T-cell (primary cell): ENCODE results near the gene MROH2B. TPM values are rescaled to one million over a fixed set of nuclear protein-coding genes. Genes with fewer than 3 reads are reported as not detected.

Experiments
- ATAC-seq, 4 experiments: fragments of 200-7000 bp in 3 of 4; fragments of 150-1000 bp in 1 of 4; cut with Tn5 transposase; replicated peaks in 1 of 4; 1 replicate in 3 of 4; 2 replicates in 1 of 4; pipeline ENCODE4 v1.10.0; 2021; ENCODE audit warnings: moderate library complexity in 3 of 4, mild to moderate bottlenecking in 2 of 4, moderate number of reproducible peaks in 1 of 4
- CTCF ChIA-PET, 2 donors: fragments of 300-600 bp; sonication (Branson Sonifier 250); formaldehyde crosslinking; loops; one replicate each; lab custom pipeline; 2022; ENCODE audit warnings: antibody characterized with exemption in 2 of 2; lab: Charles Lee
- POLR2A ChIA-PET, 2 donors: fragments of 300-600 bp; sonication (Branson Sonifier 250); formaldehyde crosslinking; loops; one replicate each; lab custom pipeline; 2022; ENCODE audit warnings: antibody characterized with exemption in 2 of 2; lab: Charles Lee
- DNase-seq, 35 experiments: peaks; one replicate each; pipeline versions ENCODE4 v3.0.0 to v3.0.0-alpha.2; 2013 to 2023
- H3K27ac ChIP-seq: one replicate; pipeline ENCODE4 v1.5.1; 2013; ENCODE audit warnings: low read length
- H3K27me3 ChIP-seq, 2 experiments: replicated peaks in 1 of 2; 1 replicate in 1 of 2; 2 replicates in 1 of 2; pipeline versions ENCODE4 v1.6.1 to v1.7.0; 2013; ENCODE audit warnings: low read length in 1 of 2, mixed read lengths in 1 of 2; ENCODE audit not compliant: control insufficient read depth in 2 of 2, insufficient read depth in 2 of 2; ENCODE audit errors: extremely low read depth in 1 of 2
- H3K36me3 ChIP-seq, 2 donors: 1 replicate in 1 of 2; 2 replicates in 1 of 2; pipeline versions ENCODE4 v1.6.1 to v1.7.0; 2013; ENCODE audit warnings: low read length in 1 of 2; ENCODE audit not compliant: control insufficient read depth in 2 of 2, insufficient read depth in 1 of 2; ENCODE audit errors: extremely low read depth in 1 of 2
- H3K4me1 ChIP-seq, 2 experiments: 1 replicate in 1 of 2; 2 replicates in 1 of 2; pipeline versions ENCODE4 v1.6.1 to v1.7.0; 2013; ENCODE audit warnings: low read length in 2 of 2, mixed read lengths in 1 of 2; ENCODE audit not compliant: insufficient read depth in 2 of 2, control insufficient read depth in 1 of 2; ENCODE audit errors: extremely low read depth in 1 of 2
- H3K4me3 ChIP-seq, 2 donors: 1 replicate in 1 of 2; 2 replicates in 1 of 2; pipeline versions ENCODE4 v1.5.1 to v1.7.0; 2013; ENCODE audit warnings: mild to moderate bottlenecking in 2 of 2, low read length in 1 of 2, moderate library complexity in 1 of 2; ENCODE audit not compliant: control insufficient read depth in 1 of 2; ENCODE audit errors: extremely low read depth in 1 of 2
- H3K9me3 ChIP-seq: 2 replicates; pipeline ENCODE4 v1.7.0; 2013
- H3K27ac Mint-ChIP-seq, 2 donors: one replicate each; pipeline ENCODE4 v1.8.0; 2020 to 2021; ENCODE audit warnings: mild to moderate bottlenecking in 2 of 2, mixed read lengths in 2 of 2
- H3K27me3 Mint-ChIP-seq, 2 donors: one replicate each; pipeline ENCODE4 v1.8.0; 2021 to 2022; ENCODE audit warnings: mixed read lengths in 2 of 2
- H3K36me3 Mint-ChIP-seq: one replicate; pipeline ENCODE4 v1.8.0; 2021; ENCODE audit warnings: mixed read lengths
- H3K4me1 Mint-ChIP-seq, 3 donors: one replicate each; pipeline ENCODE4 v1.8.0; 2020 to 2022; ENCODE audit warnings: mixed read lengths in 3 of 3, mild to moderate bottlenecking in 1 of 3
- H3K4me3 Mint-ChIP-seq, 3 donors: one replicate each; pipeline ENCODE4 v1.8.0; 2020 to 2022; ENCODE audit warnings: mild to moderate bottlenecking in 3 of 3, mixed read lengths in 3 of 3, moderate library complexity in 3 of 3
- H3K9me3 Mint-ChIP-seq, 3 donors: one replicate each; pipeline ENCODE4 v1.8.0; 2020 to 2022; ENCODE audit warnings: mixed read lengths in 3 of 3
- WGBS: methylation state at CpG from one replicate; pipeline ENCODE4 v1.1.5; 2013; ENCODE audit warnings: missing lambda C conversion rate; ENCODE audit not compliant: insufficient coverage; 5-methylcytosine and 5-hydroxymethylcytosine counted together
- total RNA-seq, 35 experiments: library from RNA in 6 of 35; stranded (reverse) in 6 of 35; fragments of 120-200 nt in 1 of 35; gene quantifications; one replicate each; pipeline versions ENCODE4 v1.2.1 to v1.2.4 and lab custom pipeline; 2013 to 2026

The MROH2B gene
- total RNA-seq, 5 donors from 2014 or later (not counting 1 experiment from before 2014, with no cell fraction given): not detected

- no CpG with 5 or more reads among the region's 7 CpGs for WGBS
- Histone ChIP-seq H3K27ac (no peak overlapping the region), H3K4me3 (no peak overlapping the region), H3K36me3 (no peaks in the 10 kb centered on the region), H3K9me3 (no peaks in the 10 kb centered on the region), H3K4me1 (no peaks in the 10 kb centered on the region), H3K27me3 (no peaks in the 10 kb centered on the region)
- no peaks in the 10 kb centered on the region for H3K36me3 Mint-ChIP-seq
- no peak overlapping the region for H3K4me3 Mint-ChIP-seq
- ChIA-PET CTCF (interaction anchor here in 1 of 2 donors (0.6 kb wide), 1 partner anchor 44 kb away, joined by 3 read pairs; no protein-coding TSS in a partner anchor), POLR2A (no interaction called here)
- peaks cover 10 to 21% (median 10%) of the 10 kb centered on the region in 3 donors for H3K9me3 Mint-ChIP-seq
- H3K4me1 Mint-ChIP-seq: no peaks in the 10 kb centered on the region
- ATAC-seq (no peak), DNase-seq (no peak)
- peaks cover 0 to 5% of the 10 kb centered on the region in 2 donors for H3K27me3 Mint-ChIP-seq
- H3K27ac Mint-ChIP-seq: no peak overlapping the region
Observed at GRCh38 chr5:41083306-41083705, 12.2 kb upstream of the MROH2B start.

- H3K36me3 ChIP-seq: no peaks in the 10 kb centered on the region
- Mint-ChIP-seq H3K9me3 (peaks cover 0 to 11% (median 3%) of the 10 kb centered on the region in 3 donors), H3K27me3 (no peaks in the 10 kb centered on the region), H3K27ac (no peak overlapping the region), H3K4me3 (no peak overlapping the region), H3K4me1 (no peaks in the 10 kb centered on the region), H3K36me3 (no peaks in the 10 kb centered on the region)
- no peak overlapping the region for H3K27ac ChIP-seq
- DNase-seq: no peak
- ChIA-PET POLR2A (no interaction called here), CTCF (no interaction called here)
- no peak overlapping the region for H3K4me3 ChIP-seq
- H3K4me1 ChIP-seq: no peaks in the 10 kb centered on the region
- no peaks in the 10 kb centered on the region for H3K27me3 ChIP-seq
- ATAC-seq: no peak
- no peaks in the 10 kb centered on the region for H3K9me3 ChIP-seq
- WGBS: no CpG with 5 or more reads among the region's 2 CpGs
Observed at GRCh38 chr5:41071975-41072374, 833 bp upstream of the MROH2B start.

- no CpG with 5 or more reads among the region's 2 CpGs for WGBS
- ChIA-PET CTCF (no interaction called here), POLR2A (no interaction called here)
- peaks cover 0 to 6% of the 10 kb centered on the region in 2 donors for H3K27me3 Mint-ChIP-seq
- Histone ChIP-seq H3K36me3 (no peaks in the 10 kb centered on the region), H3K4me1 (no peaks in the 10 kb centered on the region), H3K4me3 (no peak overlapping the region), H3K27me3 (no peaks in the 10 kb centered on the region), H3K27ac (no peak overlapping the region), H3K9me3 (no peaks in the 10 kb centered on the region)
- H3K36me3 Mint-ChIP-seq: no peaks in the 10 kb centered on the region
- no peak for DNase-seq
- peaks cover 0 to 3% (median 2%) of the 10 kb centered on the region in 3 donors for H3K4me1 Mint-ChIP-seq
- H3K9me3 Mint-ChIP-seq: peaks cover 0 to 3% (median 3%) of the 10 kb centered on the region in 3 donors
- no peak overlapping the region for H3K27ac Mint-ChIP-seq
- ATAC-seq: no peak
- no peak overlapping the region for H3K4me3 Mint-ChIP-seq
Observed at GRCh38 chr5:41067714-41068568, 3.2 kb downstream of the MROH2B start.

GRCh38 chr5:41065691-41066335, 5.3 kb downstream of the MROH2B start:
- WGBS: 27% methylated on average over 3 of the region's 6 CpGs
- no peak overlapping the region for H3K27ac ChIP-seq
- H3K4me3 Mint-ChIP-seq: no peak overlapping the region
- DNase-seq (no peak), ATAC-seq (no peak)
- H3K9me3 ChIP-seq: no peaks in the 10 kb centered on the region
- H3K36me3 ChIP-seq: no peaks in the 10 kb centered on the region
- H3K4me3 ChIP-seq: no peak overlapping the region
- H3K36me3 Mint-ChIP-seq: no peaks in the 10 kb centered on the region
- peaks cover 0 to 6% of the 10 kb centered on the region in 2 donors for H3K27me3 Mint-ChIP-seq
- POLR2A ChIA-PET: no interaction called here
- H3K27ac Mint-ChIP-seq: no peak overlapping the region
- no peaks in the 10 kb centered on the region for H3K27me3 ChIP-seq
- no peaks in the 10 kb centered on the region for H3K4me1 ChIP-seq
- H3K9me3 Mint-ChIP-seq: no peaks in the 10 kb centered on the region
- CTCF ChIA-PET: no interaction called here
- peaks cover 0 to 3% (median 2%) of the 10 kb centered on the region in 3 donors for H3K4me1 Mint-ChIP-seq

GRCh38 chr5:41057940-41058339, 13.2 kb downstream of the MROH2B start:
- no peaks in the 10 kb centered on the region for H3K36me3 Mint-ChIP-seq
- Histone ChIP-seq H3K9me3 (no peaks in the 10 kb centered on the region), H3K4me1 (no peaks in the 10 kb centered on the region), H3K36me3 (no peaks in the 10 kb centered on the region), H3K4me3 (no peak overlapping the region), H3K27ac (no peak overlapping the region), H3K27me3 (no peaks in the 10 kb centered on the region)
- no peak overlapping the region for H3K4me3 Mint-ChIP-seq
- DNase-seq: no peak
- H3K27me3 Mint-ChIP-seq: peaks cover 2 to 4% of the 10 kb centered on the region in 2 donors
- no peak overlapping the region for H3K27ac Mint-ChIP-seq
- H3K4me1 Mint-ChIP-seq: no peaks in the 10 kb centered on the region
- 93% methylated on average over 8 of the region's 9 CpGs for WGBS
- CTCF ChIA-PET: interaction anchor here in 1 of 2 donors (0.6 kb wide), 1 partner anchor 1627 kb away, joined by 3 read pairs; no protein-coding TSS in a partner anchor
- no peak for ATAC-seq
- POLR2A ChIA-PET: no interaction called here
- peaks cover 0 to 8% (median 0%) of the 10 kb centered on the region in 3 donors for H3K9me3 Mint-ChIP-seq

GRCh38 chr5:41057231-41057630, 13.9 kb downstream of the MROH2B start:
- Histone ChIP-seq H3K4me3 (no peak overlapping the region), H3K27me3 (no peaks in the 10 kb centered on the region), H3K27ac (no peak overlapping the region), H3K9me3 (no peaks in the 10 kb centered on the region), H3K36me3 (no peaks in the 10 kb centered on the region), H3K4me1 (no peaks in the 10 kb centered on the region)
- no peak for ATAC-seq
- Mint-ChIP-seq H3K4me1 (no peaks in the 10 kb centered on the region), H3K27me3 (peaks cover 2 to 4% of the 10 kb centered on the region in 2 donors), H3K9me3 (peaks cover 0 to 8% (median 0%) of the 10 kb centered on the region in 3 donors), H3K4me3 (no peak overlapping the region), H3K36me3 (no peaks in the 10 kb centered on the region), H3K27ac (no peak overlapping the region)
- POLR2A ChIA-PET: no interaction called here
- DNase-seq: no peak
- 94% methylated on average over 3 of the region's 5 CpGs for WGBS
- CTCF ChIA-PET: no interaction called here
